Stimulated activated CD8-positive, alpha-beta memory T cell treated with anti-CD3 and anti-CD28 coated beads, Interleukin-7, amount 100 ng/mL, for 24 hours (primary cell): ENCODE results near the gene PHACTR1.
"Not testable (repeated sequence)": the region's sequence is repeated elsewhere in the genome, so short reads cannot be mapped to it uniquely, and the experiment has no call there.

Source experiments
- DNase-seq: peaks from one replicate; pipeline ENCODE4 v3.0.0-alpha.2; 2020; ENCODE audit warnings: low read depth

Gene PHACTR1

DNA sequence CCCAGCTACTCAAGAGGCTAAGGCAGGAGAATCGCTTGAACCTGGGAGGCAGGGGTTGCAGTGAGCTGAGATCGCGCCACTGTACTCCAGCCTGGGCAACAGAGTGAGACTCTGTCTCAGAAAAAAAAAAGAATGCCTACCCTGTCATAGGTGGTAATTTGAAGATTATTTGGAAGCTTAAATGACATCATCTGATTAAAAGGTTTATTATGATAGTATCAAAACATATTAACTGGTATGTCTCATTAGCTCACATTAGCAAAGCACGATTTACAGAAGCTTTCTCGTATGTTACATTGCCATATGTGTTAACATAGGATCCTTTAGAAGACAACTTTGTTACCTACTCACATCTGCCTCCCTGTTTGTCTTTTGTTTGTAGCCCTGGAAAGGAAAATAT lies 443.3 kb downstream of the PHACTR1 start:
- not testable (repeated sequence) for DNase-seq

GRCh38 chr6:13163161-13163944 lies 446.8 kb downstream of the PHACTR1 start:
- no peak for DNase-seq

DNA sequence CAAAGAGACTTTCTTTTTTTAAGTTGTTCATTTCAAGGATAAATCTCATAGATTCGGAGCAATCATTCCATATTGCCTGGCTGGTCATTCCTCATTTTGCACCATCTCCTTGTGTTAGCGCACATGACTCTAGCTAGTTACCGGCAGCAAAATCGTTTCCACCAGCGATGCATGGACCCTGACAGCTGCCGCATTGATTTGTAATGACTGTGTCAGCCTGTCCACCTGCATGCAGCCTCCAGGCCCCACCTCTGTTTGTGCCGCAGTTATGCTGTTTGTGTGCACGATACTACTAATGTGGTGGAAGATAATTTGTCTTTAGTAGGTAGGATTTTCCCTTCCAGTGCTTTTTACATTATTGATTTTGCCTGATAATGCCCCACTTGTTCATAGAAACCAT lies 447.7 kb downstream of the PHACTR1 start:
- no peak for DNase-seq

DNA sequence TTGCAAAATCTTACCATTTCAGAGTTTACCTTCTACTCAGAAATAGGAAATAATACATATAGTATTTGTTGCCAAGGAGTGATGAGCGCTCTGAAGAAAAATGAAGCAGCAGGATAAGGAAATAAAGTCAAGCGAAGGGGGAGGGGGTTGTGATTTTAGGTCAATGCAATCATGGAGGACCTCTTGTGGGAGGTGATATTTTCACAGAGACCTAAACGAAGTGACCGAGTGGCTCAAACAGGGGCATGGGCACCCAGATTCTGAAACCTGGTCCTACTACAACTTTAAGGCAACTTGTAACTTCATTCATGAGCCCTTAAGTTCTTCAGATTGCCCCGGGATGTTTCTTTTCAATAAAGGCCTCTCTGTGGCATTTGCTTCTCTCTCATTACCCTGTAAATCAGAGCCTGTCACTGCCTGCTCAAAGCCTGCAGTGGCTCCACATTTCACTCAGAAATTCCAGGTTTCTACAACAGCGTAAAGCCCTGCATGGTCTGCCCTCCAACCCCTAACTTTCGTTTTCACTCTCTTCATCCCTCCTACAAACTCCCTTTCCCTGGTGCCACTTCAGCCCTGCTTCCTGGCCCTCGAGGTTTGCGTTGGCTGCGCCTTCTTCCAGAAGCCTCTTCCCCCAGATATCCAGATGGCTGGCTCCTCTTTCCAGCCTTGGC lies 449.1 kb downstream of the PHACTR1 start:
- DNase-seq: no peak

DNA sequence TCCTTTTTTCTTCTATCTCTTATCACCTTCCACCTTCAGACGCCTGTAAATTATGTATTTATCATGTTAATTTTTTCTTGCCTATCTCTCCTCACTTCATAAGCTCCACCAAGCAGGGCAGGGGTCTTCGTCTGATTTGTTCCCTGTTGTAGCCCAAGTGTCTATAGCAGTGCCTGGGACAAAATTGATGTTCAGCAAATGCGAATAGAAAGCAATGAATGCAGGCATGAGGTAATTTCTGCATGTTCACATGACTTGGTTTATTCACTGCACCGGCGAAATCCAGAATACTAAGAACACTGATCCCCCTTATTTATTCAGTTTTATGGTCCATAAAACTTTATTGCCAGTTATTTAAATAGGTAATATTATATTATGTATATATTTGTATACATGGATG lies 449.7 kb downstream of the PHACTR1 start:
- DNase-seq: no peak

GRCh38 chr6:13166916-13167315 lies 450.3 kb downstream of the PHACTR1 start:
- DNase-seq: no peak

DNA sequence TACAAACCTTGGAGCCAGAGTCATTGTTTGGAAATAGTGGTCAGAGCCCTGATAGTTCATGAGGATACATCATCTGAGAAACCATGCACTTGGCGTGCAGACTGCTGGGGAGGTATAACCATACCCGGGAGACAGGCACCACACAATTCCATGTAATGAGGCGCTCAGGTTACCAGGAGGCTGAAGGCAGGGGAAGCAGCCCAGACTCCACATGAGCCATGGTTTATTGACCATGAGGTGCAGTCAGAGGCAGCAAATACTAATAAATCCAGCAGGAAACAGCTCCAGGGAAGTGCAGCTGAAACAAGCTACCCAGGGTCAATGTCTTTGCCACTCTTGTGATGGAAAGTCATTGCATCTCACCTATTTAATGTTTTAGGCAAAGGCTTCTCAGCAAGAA lies 455.7 kb downstream of the PHACTR1 start:
- no peak for DNase-seq

DNA sequence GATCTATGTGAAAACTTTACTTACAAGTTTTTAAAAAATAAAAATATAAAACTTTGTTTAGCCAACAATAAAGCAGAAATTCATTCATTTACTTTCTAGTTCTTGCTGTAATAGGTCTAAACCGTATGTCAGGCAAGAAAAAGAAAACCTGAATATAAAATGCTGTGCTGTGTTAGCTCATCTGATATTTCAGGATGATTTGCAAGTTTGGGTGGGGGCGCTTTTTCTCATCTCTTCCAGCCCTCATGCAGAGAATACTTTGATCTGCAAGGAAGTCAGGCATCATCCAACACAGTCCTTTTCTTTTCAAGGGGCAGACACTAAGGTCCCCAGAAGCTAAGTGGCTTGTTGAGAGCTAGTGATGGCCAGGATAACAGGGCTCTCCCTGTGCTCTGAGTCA lies 458.5 kb downstream of the PHACTR1 start:
- no peak for DNase-seq

DNA sequence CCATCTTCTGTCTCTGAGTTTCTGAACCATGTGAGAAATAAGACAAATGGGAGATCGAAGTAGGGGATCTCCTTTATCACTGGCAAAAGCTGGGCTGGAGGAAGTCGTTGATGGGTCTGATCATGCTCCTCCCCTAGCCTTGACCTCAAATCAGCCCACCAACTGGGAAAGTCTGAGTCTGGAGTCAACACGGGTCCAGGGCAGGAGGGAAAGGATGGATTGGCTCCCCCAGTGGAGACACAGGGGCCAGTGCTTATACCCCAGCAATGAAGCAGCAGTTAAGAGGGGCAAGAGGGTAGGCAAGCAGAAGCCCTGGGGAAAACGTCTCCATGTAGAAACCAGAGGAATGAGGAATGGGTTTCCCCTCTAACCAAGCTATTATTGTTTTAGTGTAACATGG lies 459.2 kb downstream of the PHACTR1 start:
- DNase-seq: no peak

GRCh38 chr6:13177664-13178063 lies 461.1 kb downstream of the PHACTR1 start:
- DNase-seq: no peak

DNA sequence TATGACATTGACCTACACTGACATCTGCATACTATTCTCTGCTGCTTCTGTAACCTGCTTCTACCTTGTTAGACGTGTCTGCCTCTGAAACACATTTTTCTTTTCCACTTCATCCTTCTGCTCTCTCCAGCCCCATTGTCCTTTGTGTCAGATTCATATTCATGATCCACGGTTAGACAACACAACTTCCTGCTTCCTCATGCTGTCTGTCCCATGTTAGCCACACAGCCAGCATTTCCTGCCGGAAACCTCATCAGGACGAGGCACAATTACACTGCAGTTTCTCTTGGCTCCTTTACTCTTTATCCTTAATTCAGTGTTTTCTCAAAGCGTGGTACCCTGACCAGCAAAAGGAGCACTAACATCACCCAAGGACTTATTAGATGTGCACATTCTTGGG lies 461.5 kb downstream of the PHACTR1 start:
- no peak for DNase-seq

DNA sequence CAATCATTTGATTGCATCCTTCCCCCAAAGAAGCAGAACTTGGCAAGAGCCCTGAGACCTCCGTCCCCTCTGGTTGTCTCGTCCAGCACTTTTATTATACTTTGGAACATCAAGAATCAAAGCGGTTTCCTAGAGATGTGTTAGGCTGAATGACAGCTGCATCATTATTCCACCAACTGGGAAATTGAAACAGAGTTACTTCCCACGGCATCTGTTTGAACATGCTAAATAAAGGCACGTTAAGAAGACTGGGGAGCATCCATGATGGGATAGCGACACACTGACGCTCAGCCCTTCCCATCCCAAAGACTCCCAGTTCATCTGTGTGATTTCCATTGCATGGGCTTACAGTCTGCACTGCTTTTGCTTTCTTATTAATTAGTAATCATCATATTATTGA lies 464.0 kb downstream of the PHACTR1 start:
- no peak for DNase-seq

DNA sequence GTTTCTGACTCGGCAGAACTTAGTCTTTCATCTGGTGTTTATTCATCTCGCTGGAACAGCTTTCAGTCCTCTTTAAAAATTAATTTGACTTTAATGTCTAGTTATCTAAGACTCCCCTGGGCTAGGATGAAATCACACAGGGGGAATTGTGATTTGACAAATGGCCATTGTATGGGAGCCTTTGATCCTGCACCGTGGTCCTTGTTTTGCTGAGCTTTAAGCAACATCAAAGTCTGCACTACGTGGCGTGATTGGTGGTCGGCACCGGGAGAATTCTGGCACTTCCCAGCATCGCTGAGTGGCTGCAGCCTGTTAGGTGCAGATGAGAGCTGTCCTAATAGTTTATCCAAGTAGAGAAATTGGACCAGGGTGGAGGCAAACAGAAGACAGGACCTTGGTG lies 464.8 kb downstream of the PHACTR1 start:
- no peak for DNase-seq

DNA sequence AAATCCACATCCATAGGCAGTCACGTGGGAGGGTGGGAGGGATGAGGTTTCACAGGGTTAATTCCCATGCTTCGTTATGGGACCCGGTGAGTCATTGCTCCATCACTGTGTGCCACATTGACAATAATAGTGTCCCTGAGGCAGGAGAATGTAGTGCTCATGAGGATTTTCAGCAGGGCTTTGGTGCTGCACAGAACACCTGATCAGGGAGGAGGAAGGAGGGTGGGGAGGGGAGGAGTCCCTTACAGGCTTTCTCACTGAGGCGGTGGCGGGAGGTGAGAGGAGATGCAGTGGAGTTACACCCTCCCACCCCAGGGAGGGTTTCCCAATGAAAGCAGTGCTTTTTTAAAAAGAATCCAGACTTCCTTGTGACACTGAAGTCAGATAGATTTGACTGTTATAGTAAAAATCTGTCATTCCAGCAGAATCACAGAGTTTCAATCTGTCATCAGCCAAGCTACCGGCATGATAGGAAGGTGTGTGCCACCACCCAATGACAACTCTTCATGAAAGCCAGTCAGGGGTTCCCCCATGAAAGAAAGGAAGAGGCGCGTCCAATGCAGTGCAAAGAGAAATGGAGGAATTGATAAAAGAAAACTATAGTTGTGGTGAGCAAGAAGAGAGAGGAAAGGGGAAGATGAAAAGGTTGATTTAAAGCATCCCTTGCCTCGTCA lies 467.0 kb downstream of the PHACTR1 start:
- no peak for DNase-seq

DNA sequence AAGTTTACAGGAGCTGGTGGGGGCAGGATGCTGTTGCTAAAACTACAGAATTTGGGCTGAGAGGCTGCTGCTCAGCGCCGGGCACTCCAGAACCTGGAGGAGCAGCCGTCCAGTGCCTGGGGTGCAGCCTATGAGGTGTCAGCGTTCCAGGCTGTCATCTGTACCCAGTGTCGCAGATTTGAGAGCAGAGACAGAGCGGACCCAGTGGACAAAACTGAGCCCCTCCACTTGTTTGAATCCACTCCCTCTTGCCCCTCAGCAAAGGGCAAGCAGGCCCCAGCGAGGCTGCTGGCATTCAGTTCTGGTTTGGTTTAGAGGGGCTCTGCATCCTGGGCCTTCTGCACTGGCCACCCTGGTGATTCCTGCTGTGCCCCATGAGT lies 467.5 kb downstream of the PHACTR1 start:
- no peak for DNase-seq

DNA sequence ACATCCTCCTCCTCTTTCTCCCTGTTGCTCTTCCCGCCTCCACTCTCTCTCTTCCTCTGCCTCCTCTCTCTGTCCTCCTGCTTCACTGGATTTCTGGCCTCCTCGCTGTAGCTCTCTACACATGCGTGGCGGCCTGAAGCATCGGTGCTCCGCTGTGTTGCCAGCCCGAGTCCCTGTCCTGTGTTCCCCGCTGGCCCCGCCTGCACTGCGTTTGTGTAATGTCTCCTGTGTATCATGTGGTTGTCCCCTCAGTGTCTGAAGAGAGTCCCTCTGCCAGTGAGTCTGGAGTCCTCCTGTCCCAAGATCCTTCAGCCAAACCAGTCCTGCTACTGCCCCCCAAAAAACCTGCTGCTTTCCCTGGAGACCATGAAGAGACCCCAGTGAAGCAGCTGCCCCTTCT lies 468.0 kb downstream of the PHACTR1 start:
- no peak for DNase-seq

- no peak for DNase-seq
These were observed 470.3 kb downstream of the PHACTR1 start for GRCh38 chr6:13186861-13187260.

GRCh38 chr6:13187692-13188091 lies 471.1 kb downstream of the PHACTR1 start:
- no peak for DNase-seq

GRCh38 chr6:13188306-13188705 lies 471.7 kb downstream of the PHACTR1 start:
- no peak for DNase-seq

- no peak for DNase-seq
These were observed 473.1 kb downstream of the PHACTR1 start for GRCh38 chr6:13189710-13190109.

GRCh38 chr6:13190376-13190775 lies 473.8 kb downstream of the PHACTR1 start:
- DNase-seq: no peak

DNA sequence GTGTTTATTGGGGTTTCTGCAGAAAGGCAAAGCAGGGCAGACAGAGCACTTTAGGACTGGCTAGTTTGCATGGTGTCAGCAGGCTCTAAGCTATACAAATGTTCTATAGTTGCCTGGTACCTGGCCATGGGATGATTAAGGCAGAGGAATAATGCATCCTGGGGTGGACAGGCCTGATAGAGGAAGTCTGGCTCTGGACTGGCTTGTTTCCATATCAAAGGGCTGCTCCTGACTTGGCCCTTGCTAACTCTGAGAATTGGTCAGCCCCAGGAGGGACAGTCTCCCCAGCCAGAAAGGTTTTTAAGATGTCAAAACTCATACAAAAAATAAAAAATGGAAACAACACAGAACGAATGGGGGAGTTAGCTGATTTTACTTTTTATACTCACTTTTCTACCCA lies 474.9 kb downstream of the PHACTR1 start:
- no peak for DNase-seq

DNA sequence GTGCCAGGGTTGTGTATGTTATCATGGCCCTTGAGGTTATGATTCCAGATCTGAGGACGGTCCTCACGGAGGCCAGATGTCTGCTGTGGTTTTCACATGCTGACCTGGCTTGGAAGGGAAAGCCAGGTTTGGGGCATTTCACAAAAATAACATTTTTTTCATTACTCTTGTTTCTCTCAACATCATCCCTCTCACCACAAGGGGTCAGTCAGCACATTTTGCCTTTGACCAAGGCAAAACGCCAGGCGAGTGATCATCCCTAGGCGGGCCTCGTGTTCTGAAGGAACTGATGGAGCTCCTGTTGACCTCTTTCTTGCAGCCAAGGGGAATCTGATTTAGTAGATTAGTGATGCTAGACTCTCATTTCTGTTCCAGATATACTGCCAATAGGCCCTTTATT lies 478.3 kb downstream of the PHACTR1 start:
- no peak for DNase-seq
